Measurements from ENCODE around the gene NCAPH2. TPM values are rescaled to one million over a fixed set of nuclear protein-coding genes. Genes with fewer than 3 reads are reported as not detected.

The NCAPH2 gene
- total RNA-seq, 4 donors from 2014 or later, result 27.7 to 48.2 (median 29.5) TPM

DNA sequence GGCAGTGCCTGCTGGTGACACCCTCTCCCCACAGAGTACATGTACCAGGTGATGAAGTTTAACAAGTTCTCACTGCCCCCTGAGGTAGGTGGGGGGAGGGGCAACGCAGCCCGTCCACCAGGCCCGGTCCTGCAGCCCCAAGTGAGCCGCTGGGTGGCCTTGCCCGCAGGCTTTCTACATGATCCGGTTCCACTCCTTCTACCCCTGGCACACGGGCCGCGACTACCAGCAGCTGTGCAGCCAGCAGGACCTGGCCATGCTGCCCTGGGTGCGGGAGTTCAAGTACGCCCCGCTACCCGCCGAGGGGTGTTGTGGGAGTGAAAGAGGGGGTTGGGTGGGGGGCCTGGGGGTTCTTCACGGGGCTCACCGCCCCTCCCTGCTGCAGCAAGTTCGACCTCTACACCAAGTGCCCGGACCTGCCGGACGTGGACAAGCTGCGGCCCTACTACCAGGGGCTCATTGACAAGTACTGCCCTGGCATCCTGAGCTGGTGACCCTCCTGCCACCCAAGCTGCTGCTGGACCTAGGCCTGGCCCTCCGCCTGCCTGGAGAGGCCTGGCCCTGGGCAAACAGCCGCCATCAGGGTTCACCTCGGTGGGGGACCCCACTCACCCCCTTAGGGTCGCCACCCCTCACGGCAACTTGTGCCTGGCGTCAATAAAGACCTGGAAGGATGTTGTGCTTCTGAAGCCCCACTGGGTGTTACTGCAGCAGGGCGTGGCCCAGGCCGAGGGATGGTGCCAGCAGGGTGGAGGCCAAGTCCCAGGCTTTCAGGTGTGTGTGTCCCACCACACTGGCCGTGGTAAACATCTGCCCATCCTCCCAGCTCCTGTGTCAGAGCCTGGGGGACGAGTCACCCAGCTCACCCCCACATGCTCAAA, 18.4 kb upstream of the NCAPH2 start:
- TF ChIP-seq, protein P1, sequence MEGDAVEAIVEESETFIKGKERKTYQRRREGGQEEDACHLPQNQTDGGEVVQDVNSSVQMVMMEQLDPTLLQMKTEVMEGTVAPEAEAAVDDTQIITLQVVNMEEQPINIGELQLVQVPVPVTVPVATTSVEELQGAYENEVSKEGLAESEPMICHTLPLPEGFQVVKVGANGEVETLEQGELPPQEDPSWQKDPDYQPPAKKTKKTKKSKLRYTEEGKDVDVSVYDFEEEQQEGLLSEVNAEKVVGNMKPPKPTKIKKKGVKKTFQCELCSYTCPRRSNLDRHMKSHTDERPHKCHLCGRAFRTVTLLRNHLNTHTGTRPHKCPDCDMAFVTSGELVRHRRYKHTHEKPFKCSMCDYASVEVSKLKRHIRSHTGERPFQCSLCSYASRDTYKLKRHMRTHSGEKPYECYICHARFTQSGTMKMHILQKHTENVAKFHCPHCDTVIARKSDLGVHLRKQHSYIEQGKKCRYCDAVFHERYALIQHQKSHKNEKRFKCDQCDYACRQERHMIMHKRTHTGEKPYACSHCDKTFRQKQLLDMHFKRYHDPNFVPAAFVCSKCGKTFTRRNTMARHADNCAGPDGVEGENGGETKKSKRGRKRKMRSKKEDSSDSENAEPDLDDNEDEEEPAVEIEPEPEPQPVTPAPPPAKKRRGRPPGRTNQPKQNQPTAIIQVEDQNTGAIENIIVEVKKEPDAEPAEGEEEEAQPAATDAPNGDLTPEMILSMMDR (IDR thresholded peaks at IDR 0.05), result no peak
- DNase-seq (ENCODE audit: low spot score) (no peak), ATAC-seq (ENCODE audit: low FRiP score) (no peak)

DNA sequence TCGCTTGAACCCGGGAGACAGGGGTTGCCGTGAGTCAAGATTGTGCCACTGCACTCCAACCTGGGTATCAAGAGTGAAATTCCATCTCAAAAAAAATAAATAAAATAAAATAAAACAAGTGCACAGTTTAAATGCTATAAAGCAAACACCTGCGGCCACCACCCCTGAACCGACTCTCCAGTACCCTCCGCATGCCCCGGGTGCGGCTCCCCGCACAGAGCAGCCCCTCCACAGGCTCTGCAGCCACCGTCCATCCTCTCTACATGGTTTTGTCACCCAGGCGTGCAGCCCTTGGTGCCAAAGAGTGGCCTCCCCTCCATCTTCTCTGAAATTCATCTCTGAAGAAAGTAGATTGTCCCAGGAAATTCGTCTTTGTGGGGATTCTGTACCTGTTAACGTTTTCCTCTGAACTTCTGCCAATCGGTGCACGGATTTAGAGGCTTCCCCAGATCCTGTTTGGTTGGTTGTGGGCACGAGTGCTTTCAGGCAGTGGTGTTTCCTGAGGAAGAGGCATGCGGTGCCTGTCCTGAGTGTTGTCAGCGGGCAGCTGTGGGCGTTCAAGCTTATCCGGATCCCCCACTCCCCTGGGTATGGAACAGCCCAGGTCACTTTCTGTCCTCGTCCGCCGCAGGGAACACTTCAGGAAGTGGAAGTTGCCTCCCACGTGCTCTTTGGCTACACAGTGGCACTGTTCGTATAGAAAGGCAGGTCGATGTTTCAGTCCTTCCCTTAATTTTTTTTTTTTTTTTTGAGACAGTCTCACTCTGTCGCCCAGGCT, 17.3 kb upstream of the NCAPH2 start:
- TF ChIP-seq, protein P1 (IDR thresholded peaks at IDR 0.05), result no peak
- ATAC-seq (ENCODE audit: low FRiP score), result no peak

DNA sequence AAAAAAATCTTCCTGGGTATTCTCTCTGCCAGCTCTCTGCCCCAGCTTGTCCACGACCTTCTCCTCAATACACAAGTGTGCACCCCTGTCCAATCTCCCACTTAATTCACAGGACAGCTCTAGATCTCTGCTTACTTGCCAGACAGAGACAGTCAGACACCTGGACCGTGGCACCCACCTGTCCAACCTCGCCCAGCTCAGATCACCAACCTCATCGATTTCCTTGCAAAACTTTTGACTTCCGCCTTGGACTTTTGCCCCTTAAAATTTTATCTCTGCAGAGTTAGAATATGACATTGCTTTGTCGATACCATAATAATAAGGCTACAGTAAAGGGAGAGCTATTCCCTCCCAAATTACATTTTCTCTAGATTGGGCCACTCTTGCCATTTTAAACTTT, 10.9 kb upstream of the NCAPH2 start:
- ATAC-seq (ENCODE audit: low FRiP score), result no peak

More for the DNA sequence above, 17.3 kb upstream of the NCAPH2 start:
- no peak for DNase-seq (ENCODE audit: low spot score)

DNA sequence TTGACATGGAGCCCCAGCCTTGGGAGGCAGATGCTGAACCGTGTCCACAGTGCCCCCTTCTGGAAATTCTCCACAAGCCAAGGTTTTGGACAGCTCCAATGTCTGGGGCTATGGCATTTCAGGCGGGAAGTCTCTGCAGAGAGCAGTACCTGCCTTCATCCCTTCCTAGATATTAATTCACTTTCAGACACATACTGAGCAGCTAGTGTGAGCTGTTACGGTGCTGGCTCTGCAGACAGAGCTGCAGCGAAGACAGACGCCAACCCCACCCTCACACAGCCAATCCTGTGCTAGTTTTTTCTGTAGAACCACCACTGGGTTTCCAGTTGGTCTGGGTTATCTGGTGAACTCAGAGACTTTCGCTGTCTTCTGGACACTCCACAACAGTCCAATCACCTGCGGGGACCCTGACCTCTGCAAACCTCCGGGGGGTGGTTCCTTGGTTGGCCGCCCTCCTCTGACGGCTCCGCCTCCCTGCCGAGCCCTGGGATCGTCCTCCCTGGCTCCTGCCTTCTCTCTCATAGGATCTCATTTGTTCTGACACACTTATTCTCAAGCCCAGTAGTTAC, 9.6 kb upstream of the NCAPH2 start:
- DNase-seq (ENCODE audit: low spot score) (no peak), ATAC-seq (ENCODE audit: low FRiP score) (peak; percentile 74)
- TF ChIP-seq, protein P1 (IDR thresholded peaks at IDR 0.05), result no peak

More for the DNA sequence above, 10.9 kb upstream of the NCAPH2 start:
- DNase-seq (ENCODE audit: low spot score), result no peak
- TF ChIP-seq, protein P1 (IDR thresholded peaks at IDR 0.05), result no peak

DNA sequence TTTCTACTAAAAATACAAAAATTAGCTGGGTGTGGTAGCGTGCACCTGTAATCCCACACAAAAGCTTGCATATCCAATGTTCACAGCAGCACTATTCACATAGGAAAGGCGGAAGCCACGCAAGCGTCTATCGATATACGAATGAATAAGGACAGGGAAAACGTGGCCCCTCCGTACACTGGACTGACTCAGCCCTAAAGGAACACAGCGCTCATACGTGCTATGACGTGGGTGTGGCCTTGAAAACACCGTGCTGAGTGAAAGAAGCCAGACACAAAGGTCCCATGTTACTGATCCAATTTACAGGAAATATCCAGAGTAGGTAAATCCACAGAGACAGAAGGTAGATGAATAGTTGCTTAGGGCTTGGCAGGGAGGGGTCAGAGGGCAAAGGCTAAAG, 7.6 kb upstream of the NCAPH2 start:
- ATAC-seq (ENCODE audit: low FRiP score) (no peak), DNase-seq (ENCODE audit: low spot score) (no peak)
- TF ChIP-seq, protein P1 (IDR thresholded peaks at IDR 0.05), result no peak

DNA sequence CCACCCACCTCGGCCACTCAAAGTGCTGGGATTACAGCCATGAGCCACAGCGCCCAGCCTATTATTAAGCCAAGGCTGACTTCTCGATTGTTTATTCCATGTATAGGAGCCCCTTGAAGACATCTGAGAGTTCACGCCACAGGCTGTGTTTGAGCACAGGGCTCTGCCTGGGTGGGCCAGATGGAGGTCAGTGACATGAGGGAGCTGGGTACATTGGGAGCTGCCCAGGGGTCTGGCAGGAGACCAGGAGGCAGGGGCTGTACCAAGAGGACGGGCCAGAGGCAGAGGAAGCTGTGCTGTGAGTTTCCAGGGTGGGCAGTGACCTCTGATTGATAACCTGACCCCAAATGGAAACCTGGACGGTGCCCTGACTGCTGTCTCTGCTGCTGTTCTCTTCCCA, 5.9 kb upstream of the NCAPH2 start:
- DNase-seq (ENCODE audit: low spot score) (no peak), ATAC-seq (ENCODE audit: low FRiP score) (no peak)
- TF ChIP-seq, protein P1 (IDR thresholded peaks at IDR 0.05), result no peak
